Measurements from ENCODE around the gene DHRSX.
"Not testable (repeated sequence)": the region's sequence is repeated elsewhere in the genome, so short reads cannot be mapped to it uniquely, and the experiment has no call there.

Gene DHRSX

DNA sequence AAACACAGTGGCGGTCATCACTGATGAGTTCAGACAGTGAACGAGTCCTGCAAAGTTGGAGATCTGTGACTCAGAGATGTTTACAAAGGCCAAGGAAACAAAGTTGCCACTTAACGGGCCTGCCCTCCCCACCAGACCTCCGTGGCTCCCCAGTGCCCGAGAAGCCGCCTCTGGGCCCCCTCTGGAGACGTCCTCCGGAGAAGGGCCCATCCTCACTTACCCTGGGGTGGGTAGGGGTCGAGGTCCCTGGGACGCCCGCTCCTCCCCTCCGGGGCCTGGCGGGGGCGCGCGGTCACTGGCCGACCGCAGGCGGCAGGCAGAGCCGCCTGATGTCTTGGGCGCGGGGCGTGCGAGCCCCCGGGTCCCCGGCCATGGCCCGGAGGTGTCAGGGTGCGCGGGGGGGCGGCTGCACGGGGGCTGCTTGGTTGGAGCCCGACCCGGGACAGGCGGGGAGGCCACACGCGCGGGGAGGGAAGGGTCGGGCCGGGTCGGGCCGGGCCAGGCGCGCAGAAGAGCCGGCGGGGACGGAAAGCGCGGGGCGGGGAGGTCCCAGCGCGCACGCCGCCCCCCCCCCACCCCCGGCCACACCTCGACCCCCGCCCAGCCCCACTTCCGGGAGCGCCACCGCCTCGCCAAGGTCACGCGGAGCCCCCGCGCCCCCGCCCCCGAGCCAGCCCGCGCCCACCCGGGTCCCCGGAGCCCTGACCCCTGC is 529 bp downstream of the DHRSX start:
- DNase-seq (ENCODE audit: extremely low read depth in 1 of 2, low read depth in 1 of 2): peak in 1 of 2 donors; percentile 11

DNA sequence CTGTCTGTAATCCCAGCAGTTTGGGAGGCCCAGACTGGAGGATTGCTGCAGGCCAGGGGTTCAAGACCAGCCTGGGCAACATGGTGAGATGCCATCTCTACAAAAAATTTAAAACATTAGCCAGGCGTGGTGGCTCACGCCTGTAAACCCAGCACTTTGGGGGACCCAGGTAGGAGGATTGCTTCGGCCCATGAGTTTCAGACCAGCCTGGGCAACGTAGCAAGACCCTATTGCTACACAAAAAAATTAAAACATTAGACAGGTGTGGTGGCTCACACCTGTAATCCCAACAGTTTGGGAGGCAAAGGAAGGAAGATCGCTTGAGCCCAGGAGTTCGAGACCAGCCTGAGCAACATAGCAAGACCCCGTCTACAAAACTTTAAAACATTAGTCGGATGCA is 1.3 kb downstream of the DHRSX start:
- no peak for DNase-seq (ENCODE audit: extremely low read depth in 1 of 2, low read depth in 1 of 2)

- no peak for DNase-seq (ENCODE audit: extremely low read depth in 1 of 2, low read depth in 1 of 2)
Measured at GRCh38 chrX:2498781-2499302, 1.9 kb downstream of the DHRSX start.

- no peak for DNase-seq (ENCODE audit: extremely low read depth in 1 of 2, low read depth in 1 of 2)
Measured at GRCh38 chrX:2497961-2498780, 2.6 kb downstream of the DHRSX start.

DNA sequence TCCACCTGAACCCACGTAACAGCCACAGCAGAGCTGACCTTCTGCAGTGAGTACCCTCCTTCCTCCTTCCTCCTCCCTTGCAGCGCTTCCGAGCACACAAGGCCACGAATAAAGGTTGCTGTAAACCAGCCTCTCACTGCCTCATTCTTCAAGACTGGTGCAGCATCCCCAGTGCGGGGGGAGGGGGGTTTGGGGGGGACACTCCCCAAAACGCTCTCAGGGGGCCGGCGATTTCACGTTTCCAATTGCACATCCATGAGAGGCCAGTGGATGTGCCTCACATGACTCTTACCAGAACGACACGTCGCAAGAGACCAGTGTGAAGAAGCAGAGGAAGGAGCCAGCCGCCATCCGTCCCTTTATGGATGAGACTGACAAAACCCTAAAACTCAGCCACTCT is 5.2 kb downstream of the DHRSX start:
- DNase-seq (ENCODE audit: extremely low read depth in 1 of 2, low read depth in 1 of 2): no peak

- no peak for DNase-seq (ENCODE audit: extremely low read depth in 1 of 2, low read depth in 1 of 2)
Measured at GRCh38 chrX:2492531-2493218, 8.1 kb downstream of the DHRSX start.

- DNase-seq (ENCODE audit: extremely low read depth in 1 of 2, low read depth in 1 of 2): no peak
Measured at GRCh38 chrX:2490634-2491033, 10.1 kb downstream of the DHRSX start.

DNA sequence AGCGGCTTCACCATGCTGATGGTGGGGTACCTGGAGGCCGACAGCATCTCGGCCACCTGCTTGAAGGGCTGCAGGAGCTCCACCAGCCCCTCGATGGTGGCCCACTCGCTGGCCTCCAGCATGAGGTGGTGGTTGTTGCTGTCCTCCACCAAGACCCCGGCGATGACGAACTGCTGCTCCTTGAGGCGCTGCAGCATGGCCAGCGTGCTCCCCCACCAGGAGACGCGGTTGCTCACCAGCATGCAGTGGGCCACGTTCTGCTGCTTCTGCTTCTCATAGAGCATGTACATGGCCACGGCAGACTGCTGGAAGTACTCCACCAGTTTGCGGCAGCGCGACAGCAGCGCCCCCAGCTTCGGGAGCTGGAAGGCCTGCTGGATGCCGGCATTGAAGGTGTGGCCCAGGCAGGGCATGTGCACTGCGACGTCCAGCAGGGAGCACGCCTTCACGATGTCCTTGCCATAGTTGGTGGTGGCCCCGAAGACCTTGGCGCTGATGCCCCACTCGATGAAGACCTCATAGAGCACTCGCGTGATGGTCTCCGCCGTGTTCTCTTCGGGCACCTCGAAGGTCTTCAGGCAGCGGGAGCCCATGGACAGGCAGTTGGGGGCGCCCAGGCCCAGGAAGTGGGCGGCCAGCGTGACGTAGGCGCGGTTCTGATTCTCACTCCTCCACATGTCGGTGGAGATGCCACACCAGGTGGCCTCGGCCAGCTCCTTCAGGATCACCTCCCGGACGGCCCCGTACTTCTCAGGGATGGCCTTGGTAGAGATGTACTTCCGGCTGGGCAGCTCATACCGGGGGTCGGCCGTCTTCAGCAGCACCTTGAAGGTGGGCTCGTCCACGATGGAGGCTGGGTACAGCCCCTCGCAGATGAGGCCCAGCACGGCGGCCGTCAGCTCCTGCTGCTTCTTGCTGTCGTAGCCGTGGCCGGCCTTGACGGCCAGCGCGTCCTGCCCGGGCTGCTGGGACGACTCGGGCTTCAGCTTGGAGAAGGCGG is 11.0 kb downstream of the DHRSX start:
- no peak for DNase-seq (ENCODE audit: extremely low read depth in 1 of 2, low read depth in 1 of 2)

GRCh38 chrX:2488621-2489285 is 12.0 kb downstream of the DHRSX start:
- DNase-seq (ENCODE audit: extremely low read depth in 1 of 2, low read depth in 1 of 2): no peak

DNA sequence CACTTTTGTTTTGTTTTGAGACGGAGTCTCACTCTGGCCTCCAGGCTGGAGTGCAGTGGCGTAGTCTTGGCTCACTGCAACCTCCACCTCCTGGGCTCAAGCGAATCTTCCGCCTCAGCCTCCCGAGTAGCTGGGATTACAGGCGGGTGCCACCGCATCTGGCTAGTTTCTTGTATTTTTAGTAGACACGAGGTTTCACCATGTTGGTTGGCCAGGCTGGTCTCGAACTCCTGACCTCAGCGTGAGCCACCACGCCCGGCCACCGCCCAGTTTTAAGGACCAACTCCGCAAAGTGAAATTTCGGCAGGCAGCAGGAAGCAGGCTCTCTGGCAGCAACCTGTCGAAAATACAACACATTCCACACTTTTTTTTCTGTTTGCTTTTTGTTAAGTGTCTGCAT is 13.4 kb downstream of the DHRSX start:
- DNase-seq (ENCODE audit: extremely low read depth in 1 of 2, low read depth in 1 of 2): no peak

DNA sequence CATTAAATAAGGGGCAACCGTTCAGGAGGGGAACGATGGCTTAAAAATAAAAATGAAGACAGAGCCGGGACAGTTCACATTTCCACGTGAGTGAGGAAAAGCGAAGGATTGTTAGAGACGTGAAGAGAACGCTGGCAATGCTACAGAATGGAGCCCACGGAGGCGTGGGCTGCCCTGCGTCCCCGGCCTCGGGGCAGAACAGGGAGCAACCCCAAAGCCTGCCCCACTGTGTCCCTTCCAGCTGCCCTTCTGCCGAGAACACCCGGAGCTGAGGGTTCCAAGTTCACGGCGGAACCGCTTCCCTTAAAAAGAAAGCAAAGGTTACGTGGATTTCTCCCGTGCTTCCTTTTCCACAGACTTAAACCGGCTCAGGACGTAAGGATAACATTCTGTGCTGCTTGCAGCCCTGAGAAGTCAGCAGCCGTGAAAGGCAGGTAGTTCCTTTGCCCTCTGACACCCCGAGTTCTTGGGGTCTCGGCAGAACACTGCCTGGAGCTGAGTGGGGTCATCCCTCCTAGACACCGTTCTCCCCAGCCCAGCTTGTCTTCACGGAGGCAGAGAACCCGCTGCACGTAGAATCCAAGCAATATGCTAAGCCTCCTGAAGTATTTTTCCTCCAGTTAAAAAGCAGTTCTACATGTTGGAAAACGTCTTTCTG is 14.2 kb downstream of the DHRSX start:
- no peak for DNase-seq (ENCODE audit: extremely low read depth in 1 of 2, low read depth in 1 of 2)

DNA sequence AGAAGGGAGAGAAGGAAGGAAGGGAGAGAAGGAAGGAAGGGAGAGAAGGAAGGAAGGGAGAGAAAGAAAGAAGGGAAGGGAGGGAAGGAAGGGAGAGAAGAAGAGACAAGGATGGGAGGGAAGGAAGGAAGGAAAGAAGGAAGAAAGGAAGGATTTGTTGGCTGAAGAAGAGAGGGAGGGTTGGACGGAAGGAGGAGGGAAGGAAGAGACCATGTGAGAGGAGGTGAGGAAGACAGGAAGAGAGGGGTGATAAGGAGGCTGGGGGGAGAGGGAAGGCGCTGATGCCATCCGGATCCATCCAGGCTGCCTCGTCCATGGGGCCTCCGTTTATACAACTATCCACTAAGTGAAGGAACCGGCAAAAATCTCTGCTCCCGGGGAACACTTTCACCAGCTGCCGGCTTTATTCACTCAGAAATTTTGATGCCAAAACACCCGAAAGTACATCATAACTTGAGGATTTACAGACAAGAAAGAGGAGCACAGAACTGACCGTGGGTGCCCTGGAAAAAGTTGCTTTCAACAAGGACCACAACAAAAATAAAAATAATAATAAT is 14.9 kb downstream of the DHRSX start:
- DNase-seq (ENCODE audit: extremely low read depth in 1 of 2, low read depth in 1 of 2): no peak

DNA sequence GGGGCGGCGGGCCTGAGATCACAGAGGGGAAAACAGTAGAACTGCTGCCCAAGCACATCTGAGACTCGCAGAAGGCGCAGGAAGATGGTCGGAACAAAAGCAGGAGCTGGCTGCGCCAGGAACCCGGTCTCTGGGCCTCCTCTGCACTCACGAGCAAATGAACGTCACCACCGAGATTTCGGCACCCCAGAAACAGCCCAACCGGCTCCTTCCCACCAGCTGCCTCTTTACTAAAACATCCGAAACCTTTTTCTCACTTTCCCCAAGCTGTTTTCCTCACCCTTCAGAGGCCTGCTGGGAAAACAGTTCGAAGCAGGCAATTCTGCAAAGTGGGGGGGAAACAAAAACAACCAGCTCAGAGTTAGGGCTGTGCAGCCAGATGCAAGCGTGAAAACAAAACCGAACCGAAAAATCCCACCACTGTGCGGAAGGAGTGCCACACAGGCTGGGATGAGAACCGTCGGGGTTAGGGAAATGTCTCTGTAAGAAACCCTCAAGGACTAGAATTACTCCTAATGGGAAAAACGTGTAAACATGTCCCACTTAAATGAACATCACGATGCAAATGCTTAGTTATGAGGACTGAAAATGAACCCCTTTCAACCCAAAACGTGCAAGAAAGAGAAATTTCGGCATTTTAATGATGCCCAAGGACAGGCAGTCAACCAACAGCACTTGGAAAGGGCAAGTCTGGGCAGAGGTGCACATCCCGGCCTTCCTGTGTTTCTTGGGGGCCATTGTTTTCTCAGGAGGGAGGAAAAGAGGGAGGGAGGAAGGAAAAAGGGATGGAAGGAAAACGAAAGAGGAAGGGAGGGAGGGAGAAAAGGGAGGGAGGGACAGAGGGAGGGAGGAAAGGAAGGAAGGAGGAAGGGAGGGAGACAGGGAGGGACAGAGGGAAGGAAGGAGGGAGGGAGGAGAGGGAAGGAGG is 15.8 kb downstream of the DHRSX start:
- no peak for DNase-seq (ENCODE audit: extremely low read depth in 1 of 2, low read depth in 1 of 2)

GRCh38 chrX:2484256-2484655 is 16.5 kb downstream of the DHRSX start:
- no peak for DNase-seq (ENCODE audit: extremely low read depth in 1 of 2, low read depth in 1 of 2)

GRCh38 chrX:2483398-2484060 is 17.2 kb downstream of the DHRSX start:
- DNase-seq (ENCODE audit: extremely low read depth in 1 of 2, low read depth in 1 of 2): no peak

DNA sequence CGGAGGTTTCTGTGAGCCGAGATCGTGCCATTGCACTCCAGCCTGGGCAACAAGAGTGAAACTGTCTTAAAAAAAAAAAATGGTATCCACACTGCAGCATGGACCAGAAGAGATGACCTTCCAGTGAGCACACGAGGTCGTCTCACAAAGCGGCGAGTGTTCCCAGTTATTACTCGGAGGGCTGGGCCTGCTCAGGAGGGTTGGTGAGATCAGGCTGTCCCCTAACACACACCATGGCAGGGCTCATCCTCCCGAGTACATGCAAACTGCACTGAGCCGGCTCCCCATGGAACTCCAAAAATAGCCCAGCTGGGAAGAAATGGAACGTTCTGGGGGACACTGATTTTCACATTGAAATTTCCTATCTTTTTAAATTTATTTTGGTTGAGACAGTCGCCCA is 19.2 kb downstream of the DHRSX start:
- not testable (repeated sequence) for DNase-seq (ENCODE audit: extremely low read depth in 1 of 2, low read depth in 1 of 2)

DNA sequence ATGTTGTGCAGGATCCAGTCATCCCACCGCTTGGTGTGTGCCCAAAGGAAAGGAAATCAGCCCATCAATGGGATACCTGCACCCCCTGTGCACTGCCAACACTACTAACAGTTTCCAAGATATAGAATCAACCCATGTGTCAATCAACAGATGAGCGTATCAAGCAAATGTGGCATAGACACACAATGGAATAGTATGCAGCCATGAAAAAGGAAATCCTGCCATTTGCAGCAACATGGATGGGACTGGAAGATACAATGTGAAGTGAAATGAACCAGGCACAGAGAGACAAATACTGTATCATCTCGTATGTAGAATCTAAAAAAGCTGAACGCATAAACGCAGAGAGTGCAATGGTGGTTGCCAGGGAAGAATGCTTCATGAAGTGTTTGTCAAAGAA is 20.8 kb downstream of the DHRSX start:
- not testable (repeated sequence) for DNase-seq (ENCODE audit: extremely low read depth in 1 of 2, low read depth in 1 of 2)

Measured in activated CD8-positive, alpha-beta memory T cell treated with anti-CD3 and anti-CD28 coated beads for 1 hour (primary cell).